Endodermal cell (in vitro differentiated cells): ENCODE data around the gene CMTM7. TPM values are rescaled to one million over a fixed set of nuclear protein-coding genes. Genes with fewer than 3 reads are reported as not detected.

Experiments used
- DNase-seq: peaks from one replicate; pipeline ENCODE4 v3.0.0-alpha.2; 2017
- H3K27ac ChIP-seq: 2 replicates; pipeline ENCODE4 v1.5.1; 2013; ENCODE audit warnings: mild to moderate bottlenecking, low read depth, low read length, moderate library complexity
- H3K27me3 ChIP-seq: 2 replicates; pipeline ENCODE4 v1.6.1; 2013; ENCODE audit warnings: mild to moderate bottlenecking, low read length, moderate library complexity; ENCODE audit not compliant: insufficient read depth, control insufficient read depth, poor library complexity, severe bottlenecking
- H3K36me3 ChIP-seq: 2 replicates; pipeline ENCODE4 v1.7.0; 2013; ENCODE audit warnings: mild to moderate bottlenecking, low read length, moderate library complexity; ENCODE audit not compliant: control insufficient read depth, insufficient read depth
- H3K4me1 ChIP-seq: one replicate; pipeline ENCODE4 v1.7.0; 2013; ENCODE audit warnings: low read length; ENCODE audit not compliant: control insufficient read depth, insufficient read depth
- H3K4me3 ChIP-seq: 2 replicates; pipeline ENCODE4 v1.5.1; 2013; ENCODE audit warnings: mild to moderate bottlenecking, low read length, moderate library complexity
- H3K9ac ChIP-seq: 2 replicates; pipeline ENCODE4 v1.6.1; 2013; ENCODE audit warnings: mild to moderate bottlenecking, low read length, moderate library complexity; ENCODE audit not compliant: poor library complexity, severe bottlenecking; ENCODE audit errors: extremely low read depth
- H3K9me3 ChIP-seq: 2 replicates; pipeline ENCODE4 v1.6.1; 2013; ENCODE audit warnings: mild to moderate bottlenecking, low read length, moderate library complexity; ENCODE audit not compliant: control insufficient read depth
- H3K27ac Mint-ChIP-seq: 2 replicates; pipeline ENCODE4 v1.8.0; 2020; ENCODE audit warnings: mixed read lengths
- H3K27me3 Mint-ChIP-seq: 2 replicates; pipeline ENCODE4 v1.8.0; 2021; ENCODE audit warnings: mild to moderate bottlenecking, mixed read lengths; ENCODE audit not compliant: insufficient read depth
- H3K36me3 Mint-ChIP-seq: 2 replicates; pipeline ENCODE4 v1.8.0; 2020; ENCODE audit warnings: low read depth, mixed read lengths
- H3K4me1 Mint-ChIP-seq: 2 replicates; pipeline ENCODE4 v1.8.0; 2020; ENCODE audit warnings: mixed read lengths
- H3K4me3 Mint-ChIP-seq: 2 replicates; pipeline ENCODE4 v1.8.0; 2020; ENCODE audit warnings: mild to moderate bottlenecking, moderate library complexity, mixed read lengths
- H3K9me3 Mint-ChIP-seq: 2 replicates; pipeline ENCODE4 v1.8.0; 2020; ENCODE audit warnings: mild to moderate bottlenecking, mixed read lengths
- CTCF ChIP-seq: fragments of 200-600 bp; sonication (generic); conservative IDR thresholded peaks from 2 replicates; pipeline ENCODE4 v1.5.0; 2021; ENCODE audit warnings: antibody characterized with exemption, mild to moderate bottlenecking
- WGBS, 2 experiments: methylation state at CpG; one replicate each; pipeline versions ENCODE4 v1.1.5 to v1.1.7; 2013; ENCODE audit warnings: missing lambda C conversion rate in 2 of 2, mixed read lengths in 1 of 2; ENCODE audit not compliant: insufficient coverage in 1 of 2, insufficient read length in 1 of 2; 5-methylcytosine and 5-hydroxymethylcytosine counted together
- total RNA-seq, 2 donors: library from RNA; stranded (reverse); fragmentation: NEBNext Ultra II Directional in 1 of 2; extraction: Animal tissue kit (Norgen Biotek cat#: 25700) in 1 of 2; gene quantifications; 2 replicates in 1 of 2; 3 replicates in 1 of 2; pipeline ENCODE4 v1.2.1, GENCODE V29; 2021

CMTM7 gene
- total RNA-seq, 2 donors from 2014 or later, result 11.1 TPM

GRCh38 chr3:32455609-32456428, 64.2 kb downstream of the CMTM7 start:
- Mint-ChIP-seq H3K4me3 (no peak overlapping the region), H3K36me3 (peaks cover 8% of the 10 kb centered on the region), H3K9me3 (no peaks in the 10 kb centered on the region), H3K4me1 (peaks cover 36% of the 10 kb centered on the region), H3K27ac (peak overlapping the region; percentile 3), H3K27me3 (peaks cover 59% of the 10 kb centered on the region)
- DNase-seq, result no peak
- Histone ChIP-seq H3K36me3 (no peaks in the 10 kb centered on the region), H3K27me3 (peaks cover 87% of the 10 kb centered on the region), H3K9me3 (no peaks in the 10 kb centered on the region), H3K4me3 (no peak overlapping the region), H3K9ac (no peak overlapping the region), H3K4me1 (peaks cover 12% of the 10 kb centered on the region), H3K27ac (no peak overlapping the region)
- TF ChIP-seq CTCF, result no peak
- 77 to 81% methylated on average over 8 to 15 of the region's 15 CpGs for WGBS, 2 experiments

- peaks cover 12% of the 10 kb centered on the region for H3K4me1 ChIP-seq
- Mint-ChIP-seq H3K27ac (no peak overlapping the region), H3K9me3 (no peaks in the 10 kb centered on the region), H3K36me3 (peaks cover 8% of the 10 kb centered on the region), H3K27me3 (peaks cover 56% of the 10 kb centered on the region), H3K4me3 (no peak overlapping the region), H3K4me1 (peaks cover 36% of the 10 kb centered on the region)
- peak; percentile 44 for DNase-seq
- no peak for TF ChIP-seq CTCF
- H3K27ac ChIP-seq, result no peak overlapping the region
- H3K9ac ChIP-seq, result no peak overlapping the region
- no peaks in the 10 kb centered on the region for H3K36me3 ChIP-seq
- H3K27me3 ChIP-seq, result peaks cover 79% of the 10 kb centered on the region
- 81 to 95% methylated on average over 9 to 11 of the region's 11 CpGs for WGBS, 2 experiments
- no peak overlapping the region for H3K4me3 ChIP-seq
- no peaks in the 10 kb centered on the region for H3K9me3 ChIP-seq
Observed at GRCh38 chr3:32456429-32457130, 64.9 kb downstream of the CMTM7 start.

- Histone ChIP-seq H3K4me3 (no peak overlapping the region), H3K4me1 (peaks cover 12% of the 10 kb centered on the region), H3K9ac (no peak overlapping the region), H3K27ac (no peak overlapping the region), H3K27me3 (peaks cover 77% of the 10 kb centered on the region), H3K36me3 (no peaks in the 10 kb centered on the region), H3K9me3 (no peaks in the 10 kb centered on the region)
- H3K4me3 Mint-ChIP-seq, result no peak overlapping the region
- DNase-seq, result no peak
- peaks cover 36% of the 10 kb centered on the region for H3K4me1 Mint-ChIP-seq
- WGBS, 2 experiments, result 88 to 95% methylated on average over 8 to 9 of the region's 9 CpGs
- TF ChIP-seq CTCF, result no peak
- peaks cover 8% of the 10 kb centered on the region for H3K36me3 Mint-ChIP-seq
- no peaks in the 10 kb centered on the region for H3K9me3 Mint-ChIP-seq
- H3K27ac Mint-ChIP-seq, result no peak overlapping the region
- H3K27me3 Mint-ChIP-seq, result peaks cover 49% of the 10 kb centered on the region
Observed at GRCh38 chr3:32457971-32458471, 66.4 kb downstream of the CMTM7 start.
